ENCODE measurements around the gene FAM219B. TPM values are rescaled to one million over a fixed set of nuclear protein-coding genes. Genes with fewer than 3 reads are reported as not detected.

FAM219B gene
- total RNA-seq, 1 experiment from 2014 or later = 23.2 TPM

DNA sequence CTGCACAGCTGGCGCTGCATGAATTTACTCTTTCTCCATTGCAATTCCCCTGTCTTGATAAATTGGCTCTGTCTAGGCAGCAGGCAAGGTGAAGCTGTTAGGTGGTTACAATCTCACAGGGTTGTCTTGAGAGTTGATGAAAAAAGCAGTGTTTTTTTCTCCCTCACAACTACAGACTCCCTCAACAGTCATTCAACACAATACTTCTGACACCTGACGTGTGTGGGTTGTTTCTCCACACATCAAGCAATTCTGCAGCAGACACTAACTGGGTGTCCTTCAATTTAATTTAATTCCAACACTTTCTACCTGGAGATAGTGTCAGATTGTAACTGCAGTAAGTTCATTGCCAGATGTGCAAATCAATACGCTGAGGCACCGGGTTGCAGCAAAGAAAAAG is 28.4 kb downstream of the FAM219B start:
- Histone ChIP-seq H3K4me3 (no peak overlapping the region), H3K9me3 (replicated peaks) (no peaks in the 10 kb centered on the region), H3K36me3 (no peaks in the 10 kb centered on the region), H3K27me3 (replicated peaks) (no peaks in the 10 kb centered on the region), H3K4me1 (replicated peaks) (peaks cover 4% of the 10 kb centered on the region), H3K27ac (no peak overlapping the region)
- DNase-seq (ENCODE audit: low read depth in 1 of 2, low spot score in 2 of 2) = no peak

DNA sequence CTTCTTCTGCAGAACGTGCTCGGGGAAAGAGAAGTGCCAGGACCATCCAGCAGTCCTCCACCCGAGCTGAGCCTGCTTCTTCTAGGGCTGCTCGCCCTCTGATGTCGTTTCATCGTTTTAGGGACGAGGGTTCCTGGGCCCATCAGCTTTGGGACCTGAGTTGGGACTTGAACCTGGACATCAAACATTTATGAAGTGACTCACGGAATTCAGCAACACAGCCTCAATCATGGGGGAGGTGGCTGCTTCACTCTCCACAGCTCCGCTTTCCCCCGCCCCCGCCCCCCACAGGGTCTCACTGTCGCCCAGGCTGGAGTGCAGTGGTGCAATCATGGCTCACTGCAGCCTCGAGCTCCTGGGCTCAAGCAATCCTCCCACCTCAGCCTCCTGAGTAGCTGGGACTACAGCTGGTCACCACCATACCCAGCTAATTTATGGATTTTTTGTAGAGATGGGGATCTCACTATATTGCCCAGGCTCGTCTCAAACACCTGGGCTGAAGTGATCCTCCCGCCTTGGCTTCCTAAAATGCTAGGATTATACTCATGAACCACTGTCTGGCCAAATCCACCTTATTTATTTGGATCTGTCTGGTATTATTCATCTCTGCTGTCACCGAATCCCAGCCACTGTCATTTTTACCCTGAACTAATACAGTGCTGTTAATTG is 32.8 kb downstream of the FAM219B start:
- H3K9me3 ChIP-seq (replicated peaks) = no peaks in the 10 kb centered on the region
- H3K4me3 ChIP-seq = peak overlapping the region; percentile 93
- no peaks in the 10 kb centered on the region for H3K27me3 ChIP-seq (replicated peaks)
- no peak overlapping the region for H3K27ac ChIP-seq
- H3K4me1 ChIP-seq (replicated peaks) = peaks cover 12% of the 10 kb centered on the region
- no peak for DNase-seq (ENCODE audit: low read depth in 1 of 2, low spot score in 2 of 2)
- peaks cover 15% of the 10 kb centered on the region for H3K36me3 ChIP-seq

GRCh38 chr15:74873036-74873755 is 33.5 kb downstream of the FAM219B start, which contains the start of gene SCAMP2:
TSS of gene SCAMP2 (minus strand) at chr15:74873365. CDS start at chr15:74873255, 110 bp downstream.
- Histone ChIP-seq H3K27ac (peak within 1 kb of the TSS; percentile 97), H3K4me1 (replicated peaks) (peaks cover 12% of the 10 kb centered on the region), H3K4me3 (peak within 1 kb of the TSS; percentile 93), H3K9me3 (replicated peaks) (no peaks in the 10 kb centered on the region), H3K27me3 (replicated peaks) (no peaks in the 10 kb centered on the region), H3K36me3 (peaks cover 22% of the 10 kb centered on the region)
- DNase-seq (ENCODE audit: low read depth in 1 of 2, low spot score in 2 of 2) = peak; percentile 96 to 99

DNA sequence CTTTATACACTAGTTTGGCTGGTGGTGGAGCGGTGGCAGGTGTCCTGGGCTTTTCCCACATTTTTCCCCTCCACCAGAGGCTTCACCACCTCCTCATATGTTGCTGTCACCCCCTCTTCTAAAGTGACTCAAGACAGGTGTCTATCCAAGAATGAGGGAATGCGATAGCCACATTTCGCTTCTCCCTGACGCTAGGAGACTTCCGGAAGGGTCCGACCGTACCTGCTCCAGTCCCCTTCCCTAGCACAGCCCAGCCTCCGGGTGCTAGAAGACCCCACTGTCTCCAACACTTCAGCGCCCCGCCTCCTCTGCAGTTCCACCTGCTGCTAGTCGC is 34.0 kb downstream of the FAM219B start:
- H3K9me3 ChIP-seq (replicated peaks) = no peaks in the 10 kb centered on the region
- DNase-seq (ENCODE audit: low read depth in 1 of 2, low spot score in 2 of 2) = no peak
- peak overlapping the region; percentile 93 for H3K4me3 ChIP-seq
- peaks cover 12% of the 10 kb centered on the region for H3K4me1 ChIP-seq (replicated peaks)
- H3K27me3 ChIP-seq (replicated peaks) = no peaks in the 10 kb centered on the region
- peak overlapping the region; percentile 97 for H3K27ac ChIP-seq
- H3K36me3 ChIP-seq = peaks cover 22% of the 10 kb centered on the region

GRCh38 chr15:74870436-74871215 is 36.0 kb downstream of the FAM219B start:
- Histone ChIP-seq H3K36me3 (peaks cover 27% of the 10 kb centered on the region), H3K27ac (no peak overlapping the region), H3K4me3 (no peak overlapping the region), H3K27me3 (replicated peaks) (no peaks in the 10 kb centered on the region), H3K9me3 (replicated peaks) (no peaks in the 10 kb centered on the region), H3K4me1 (replicated peaks) (peaks cover 12% of the 10 kb centered on the region)
- DNase-seq (ENCODE audit: low read depth in 1 of 2, low spot score in 2 of 2) = no peak

GRCh38 chr15:74869726-74870407 is 36.8 kb downstream of the FAM219B start:
- Histone ChIP-seq H3K36me3 (peaks cover 27% of the 10 kb centered on the region), H3K27ac (no peak overlapping the region), H3K4me1 (replicated peaks) (peaks cover 12% of the 10 kb centered on the region), H3K4me3 (no peak overlapping the region), H3K27me3 (replicated peaks) (no peaks in the 10 kb centered on the region), H3K9me3 (replicated peaks) (no peaks in the 10 kb centered on the region)
- DNase-seq (ENCODE audit: low read depth in 1 of 2, low spot score in 2 of 2) = no peak

DNA sequence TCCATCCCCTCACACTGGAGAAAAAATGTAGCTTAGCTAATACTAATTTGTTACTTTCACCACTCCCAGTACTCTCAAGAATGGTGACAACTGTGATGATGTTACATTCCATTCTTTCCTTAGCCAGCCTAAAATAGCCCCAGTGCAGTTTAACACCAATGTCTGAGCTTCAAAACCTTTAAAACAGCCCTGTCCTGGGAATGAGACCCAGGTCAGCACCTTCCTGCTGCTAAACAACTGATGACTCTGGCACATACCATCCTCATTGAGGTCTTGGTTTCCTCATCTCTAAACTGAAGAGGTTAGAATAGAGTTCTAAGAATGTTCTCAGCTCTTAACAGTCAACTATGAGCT is 37.3 kb downstream of the FAM219B start:
- H3K36me3 ChIP-seq = peaks cover 27% of the 10 kb centered on the region
- H3K27ac ChIP-seq = no peak overlapping the region
- H3K4me1 ChIP-seq (replicated peaks) = peaks cover 12% of the 10 kb centered on the region

DNA sequence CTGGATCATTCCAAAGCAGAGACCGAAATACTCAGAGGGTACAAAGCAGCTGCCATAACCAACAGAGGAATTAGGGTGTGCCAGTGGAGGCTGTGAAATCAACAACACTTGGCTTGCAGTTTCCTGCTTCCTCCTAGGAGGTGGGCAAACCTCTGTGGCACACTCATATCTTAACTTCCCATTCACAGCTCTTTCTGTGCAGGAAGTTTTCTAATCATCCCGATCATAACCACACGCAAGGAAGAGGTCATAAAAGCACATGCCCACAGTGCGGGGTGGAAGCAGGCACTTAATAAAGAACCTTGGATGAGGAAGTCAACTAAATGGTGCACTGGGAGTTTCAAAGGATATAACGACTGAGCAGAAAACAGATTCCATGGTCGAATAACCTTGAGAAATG is 38.6 kb downstream of the FAM219B start:
- H3K9me3 ChIP-seq (replicated peaks) = no peaks in the 10 kb centered on the region
- no peaks in the 10 kb centered on the region for H3K27me3 ChIP-seq (replicated peaks)
- H3K36me3 ChIP-seq = peaks cover 28% of the 10 kb centered on the region
- H3K27ac ChIP-seq = no peak overlapping the region
- no peak for DNase-seq (ENCODE audit: low read depth in 1 of 2, low spot score in 2 of 2)
- H3K4me3 ChIP-seq = no peak overlapping the region
- peaks cover 7% of the 10 kb centered on the region for H3K4me1 ChIP-seq (replicated peaks)

More for the DNA sequence above, 37.3 kb downstream of the FAM219B start:
- no peaks in the 10 kb centered on the region for H3K9me3 ChIP-seq (replicated peaks)
- no peaks in the 10 kb centered on the region for H3K27me3 ChIP-seq (replicated peaks)
- no peak overlapping the region for H3K4me3 ChIP-seq
- no peak for DNase-seq (ENCODE audit: low read depth in 1 of 2, low spot score in 2 of 2)

DNA sequence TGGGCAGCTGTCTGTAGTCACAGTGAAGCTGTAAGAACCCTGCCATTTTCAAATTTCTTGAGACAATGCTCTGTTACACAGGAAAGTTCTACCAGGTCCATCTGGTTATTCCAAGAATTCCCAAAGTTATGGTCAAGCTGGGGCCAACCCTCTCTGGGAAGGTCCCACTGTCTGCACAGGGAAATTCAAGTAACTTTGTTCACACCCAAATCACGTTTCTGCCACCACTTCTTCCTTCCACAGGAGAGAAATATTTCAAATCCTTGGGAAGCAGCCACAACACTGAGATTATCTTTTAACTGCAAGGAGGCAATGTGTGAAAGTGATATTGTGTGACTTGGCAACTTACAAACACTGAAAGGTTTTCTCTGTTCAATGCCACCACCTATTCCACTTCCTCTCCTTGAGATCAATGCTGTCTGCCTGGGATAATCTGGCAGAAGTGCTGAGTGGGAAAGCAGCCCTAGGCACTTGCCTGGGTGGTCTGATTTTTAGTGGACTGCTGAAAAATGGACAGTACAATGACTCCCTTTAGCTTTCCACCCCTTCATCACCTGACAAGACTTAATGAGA is 39.1 kb downstream of the FAM219B start:
- Histone ChIP-seq H3K27me3 (replicated peaks) (no peaks in the 10 kb centered on the region), H3K27ac (no peak overlapping the region), H3K36me3 (peaks cover 25% of the 10 kb centered on the region), H3K4me3 (no peak overlapping the region), H3K4me1 (replicated peaks) (peaks cover 6% of the 10 kb centered on the region), H3K9me3 (replicated peaks) (no peaks in the 10 kb centered on the region)
- DNase-seq (ENCODE audit: low read depth in 1 of 2, low spot score in 2 of 2) = no peak

- H3K27me3 ChIP-seq (replicated peaks) = no peaks in the 10 kb centered on the region
These were observed 40.6 kb downstream of the FAM219B start for GRCh38 chr15:74866090-74866489.

GRCh38 chr15:74865316-74865715 is 41.3 kb downstream of the FAM219B start:
- no peak overlapping the region for H3K4me3 ChIP-seq
- peaks cover 25% of the 10 kb centered on the region for H3K36me3 ChIP-seq
- no peaks in the 10 kb centered on the region for H3K27me3 ChIP-seq (replicated peaks)
- DNase-seq (ENCODE audit: low read depth in 1 of 2, low spot score in 2 of 2) = no peak
- no peaks in the 10 kb centered on the region for H3K9me3 ChIP-seq (replicated peaks)
- H3K4me1 ChIP-seq (replicated peaks) = no peaks in the 10 kb centered on the region
- no peak overlapping the region for H3K27ac ChIP-seq

More at GRCh38 chr15:74866090-74866489, 40.6 kb downstream of the FAM219B start:
- no peak for DNase-seq (ENCODE audit: low read depth in 1 of 2, low spot score in 2 of 2)
- Histone ChIP-seq H3K4me3 (no peak overlapping the region), H3K4me1 (replicated peaks) (no peaks in the 10 kb centered on the region), H3K36me3 (peaks cover 25% of the 10 kb centered on the region), H3K9me3 (replicated peaks) (no peaks in the 10 kb centered on the region), H3K27ac (no peak overlapping the region)

DNA sequence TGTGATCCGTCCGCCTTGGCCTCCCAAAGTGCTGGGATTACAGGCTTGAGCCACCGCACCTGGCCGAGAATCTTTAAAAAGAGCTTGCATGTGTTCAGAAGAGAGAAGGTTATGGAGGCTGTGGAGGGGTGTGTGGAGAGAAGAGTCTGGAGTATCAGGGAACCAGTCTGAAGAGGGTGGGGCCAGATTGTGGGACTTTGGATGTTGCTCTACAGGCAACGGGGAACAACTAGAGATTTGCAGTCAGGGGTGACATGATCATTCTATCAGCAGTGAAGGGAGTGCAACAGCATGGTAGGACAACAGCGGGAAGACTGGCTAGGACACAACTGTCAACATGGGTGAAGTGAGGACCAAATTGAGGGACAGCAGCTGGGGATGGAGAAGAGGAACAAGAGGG is 42.4 kb downstream of the FAM219B start:
- no peak for DNase-seq (ENCODE audit: low read depth in 1 of 2, low spot score in 2 of 2)
- Histone ChIP-seq H3K27me3 (replicated peaks) (no peaks in the 10 kb centered on the region), H3K36me3 (peaks cover 16% of the 10 kb centered on the region), H3K4me3 (no peak overlapping the region), H3K4me1 (replicated peaks) (no peaks in the 10 kb centered on the region), H3K27ac (no peak overlapping the region), H3K9me3 (replicated peaks) (no peaks in the 10 kb centered on the region)

DNA sequence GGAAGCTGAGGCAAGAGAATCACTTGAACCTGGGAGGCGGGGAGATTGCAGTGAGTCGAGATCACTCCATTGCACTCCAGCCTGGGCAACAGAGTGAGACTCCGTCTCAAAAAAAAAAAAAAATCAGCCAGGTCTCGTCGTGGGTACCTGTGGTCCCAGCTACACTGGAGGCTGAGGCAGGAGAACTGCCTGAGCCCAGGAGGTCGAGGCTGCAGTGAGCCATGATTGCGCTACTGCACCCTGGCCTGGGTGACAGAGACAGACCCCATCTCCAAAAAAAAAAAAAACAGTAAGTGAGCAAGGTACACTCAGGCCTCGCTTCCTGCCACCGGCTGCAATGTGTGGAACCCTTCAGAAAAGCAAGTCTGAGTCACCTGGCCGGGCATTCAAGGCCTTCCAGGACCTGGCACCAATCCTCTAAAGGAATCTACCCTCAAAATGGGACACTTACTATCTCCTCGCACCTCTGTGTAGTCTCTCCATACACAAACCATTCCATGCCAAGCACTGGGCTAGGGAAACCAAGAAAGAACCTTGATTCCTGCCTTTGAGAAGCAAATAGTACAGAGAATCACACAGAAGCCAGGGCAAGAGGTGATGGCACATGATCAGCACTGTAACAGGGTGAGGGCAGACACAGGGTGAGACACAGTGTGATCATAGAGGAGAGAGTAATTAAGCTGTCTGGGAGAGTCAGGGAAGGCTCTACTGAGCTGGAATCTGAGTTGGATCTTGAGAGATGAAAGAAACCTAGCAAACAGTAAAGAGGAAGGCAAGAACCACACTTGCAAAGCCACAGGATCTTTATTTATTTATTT is 43.2 kb downstream of the FAM219B start:
- Histone ChIP-seq H3K36me3 (peaks cover 10% of the 10 kb centered on the region), H3K27me3 (replicated peaks) (no peaks in the 10 kb centered on the region), H3K9me3 (replicated peaks) (no peaks in the 10 kb centered on the region), H3K27ac (no peak overlapping the region), H3K4me1 (replicated peaks) (no peaks in the 10 kb centered on the region), H3K4me3 (no peak overlapping the region)
- no peak for DNase-seq (ENCODE audit: low read depth in 1 of 2, low spot score in 2 of 2)
